IMR-90 (cell line): ENCODE data around the gene ADCY1. TPM values are rescaled to one million over a fixed set of nuclear protein-coding genes. Genes with fewer than 3 reads are reported as not detected.

Source experiments
- ATAC-seq: fragments of 200-7000 bp; cut with Tn5 transposase; 2 replicates; pipeline ENCODE4 v1.9.1; 2020; ENCODE audit warnings: low read depth, mild to moderate bottlenecking, moderate library complexity
- BruUV-seq: library from RNA; stranded (reverse); fragments of 400-500 nt; replicated peaks from 2 replicates; lab custom pipeline; 2021; lab: Mats Ljungman, UMichigan
- CTCF ChIA-PET: fragments of 300-600 bp; formaldehyde crosslinking; extraction: SDS; loops from one replicate; lab custom pipeline; 2021; ENCODE audit warnings: antibody characterized with exemption; lab: Yijun Ruan, JAX
- POLR2A ChIA-PET: fragments of 300-600 bp; sonication (Branson Sonifier 250); formaldehyde crosslinking; loops from one replicate; lab custom pipeline; 2022; ENCODE audit warnings: antibody characterized with exemption; ENCODE audit not compliant: unreplicated experiment; lab: Charles Lee
- DNase-seq: peaks from one replicate; pipeline ENCODE4 v3.0.0; 2013
- H2AFZ ChIP-seq: replicated peaks from 2 replicates; pipeline ENCODE3; 2013; ENCODE audit warnings: low read length, mild to moderate bottlenecking; ENCODE audit not compliant: poor library complexity
- H2AK5ac ChIP-seq: 2 replicates; pipeline ENCODE4 v1.6.1; 2013; ENCODE audit warnings: low read depth, low read length, inconsistent platforms
- H2AK9ac ChIP-seq: replicated peaks from 2 replicates; pipeline ENCODE3; 2013; ENCODE audit warnings: mild to moderate bottlenecking, low read depth, low read length, moderate library complexity; ENCODE audit not compliant: poor library complexity
- H2BK120ac ChIP-seq: 2 replicates; pipeline ENCODE4 v1.6.1; 2013; ENCODE audit warnings: low read depth, low read length, inconsistent platforms
- H2BK15ac ChIP-seq: 3 replicates; pipeline ENCODE4 v1.6.1; 2013; ENCODE audit warnings: low read depth, low read length, inconsistent platforms
- H2BK20ac ChIP-seq: 2 replicates; pipeline ENCODE4 v1.6.1; 2013; ENCODE audit warnings: low read depth, mild to moderate bottlenecking, inconsistent platforms, low read length, moderate library complexity
- H2BK5ac ChIP-seq: 2 replicates; pipeline ENCODE4 v1.6.1; 2013; ENCODE audit warnings: mild to moderate bottlenecking, low read depth, low read length, inconsistent platforms; ENCODE audit not compliant: poor library complexity, severe bottlenecking
- H3K14ac ChIP-seq: replicated peaks from 2 replicates; pipeline ENCODE4 v1.6.1; 2013; ENCODE audit warnings: low read depth, low read length, inconsistent platforms
- H3K18ac ChIP-seq: 2 replicates; pipeline ENCODE4 v1.6.1; 2013; ENCODE audit warnings: low read depth, low read length, control low read depth
- H3K23ac ChIP-seq: 2 replicates; pipeline ENCODE4 v1.6.1; 2013; ENCODE audit warnings: low read depth, low read length, inconsistent platforms
- H3K27ac ChIP-seq: 2 replicates; pipeline ENCODE4 v1.5.1; 2013; ENCODE audit warnings: mild to moderate bottlenecking, control low read depth, low read length; ENCODE audit not compliant: insufficient read depth
- H3K27me3 ChIP-seq: 2 replicates; pipeline ENCODE4 v1.6.1; 2013; ENCODE audit warnings: low read length; ENCODE audit not compliant: control insufficient read depth, insufficient read depth
- H3K36me3 ChIP-seq: 2 replicates; pipeline ENCODE4 v1.6.1; 2013; ENCODE audit warnings: low read length, mixed read lengths; ENCODE audit not compliant: control insufficient read depth, insufficient read depth
- H3K4ac ChIP-seq: 2 replicates; pipeline ENCODE4 v1.6.1; 2013; ENCODE audit warnings: low read depth, low read length, inconsistent platforms
- H3K4me1 ChIP-seq: 2 replicates; pipeline ENCODE4 v1.6.1; 2013; ENCODE audit warnings: low read length, mixed read lengths; ENCODE audit not compliant: control insufficient read depth, insufficient read depth
- H3K4me2 ChIP-seq: 2 replicates; pipeline ENCODE4 v1.6.1; 2013; ENCODE audit warnings: low read depth, mild to moderate bottlenecking, control low read depth, low read length, moderate library complexity
- H3K4me3 ChIP-seq: 2 replicates; pipeline ENCODE4 v1.5.1; 2013; ENCODE audit warnings: low read depth, mild to moderate bottlenecking, control low read depth, low read length, moderate library complexity; ENCODE audit not compliant: insufficient read depth
- H3K56ac ChIP-seq: 2 replicates; pipeline ENCODE4 v1.6.1; 2013; ENCODE audit warnings: low read length, inconsistent platforms; ENCODE audit not compliant: insufficient read depth; ENCODE audit errors: extremely low read depth
- H3K79me1 ChIP-seq, 2 experiments: 2 replicates each; pipeline ENCODE4 v1.6.1; 2013; ENCODE audit warnings: low read length in 2 of 2, inconsistent platforms in 1 of 2, low read depth in 1 of 2
- H3K9ac ChIP-seq: 2 replicates; pipeline ENCODE4 v1.6.1; 2013; ENCODE audit warnings: low read depth, low read length, control low read depth
- H3K9me1 ChIP-seq: 2 replicates; pipeline ENCODE4 v1.6.1; 2013; ENCODE audit warnings: low read length, inconsistent platforms; ENCODE audit not compliant: insufficient read depth
- H3K9me3 ChIP-seq: 2 replicates; pipeline ENCODE4 v1.6.1; 2013; ENCODE audit warnings: low read length; ENCODE audit not compliant: control insufficient read depth, insufficient read depth
- H4K20me1 ChIP-seq: 2 replicates; pipeline ENCODE4 v1.6.1; 2013; ENCODE audit warnings: low read length, inconsistent platforms; ENCODE audit not compliant: insufficient read depth
- H4K5ac ChIP-seq: 2 replicates; pipeline ENCODE4 v1.6.1; 2013; ENCODE audit warnings: mild to moderate bottlenecking, low read depth, low read length, control low read depth
- H4K8ac ChIP-seq, 2 experiments: 2 replicates each; pipeline ENCODE4 v1.6.1; 2013; ENCODE audit warnings: low read depth in 2 of 2, low read length in 2 of 2, control low read depth in 1 of 2, inconsistent platforms in 1 of 2
- H4K91ac ChIP-seq: 2 replicates; pipeline ENCODE4 v1.6.1; 2013; ENCODE audit warnings: low read depth, low read length, inconsistent platforms; ENCODE audit not compliant: insufficient read depth
- CEBPB ChIP-seq: IDR thresholded peaks from 2 replicates; pipeline ENCODE4 v1.6.1; 2012; ENCODE audit warnings: low read depth, low read length, improper control_type of control experiment
- CHD1 ChIP-seq: IDR thresholded peaks from 2 replicates; pipeline ENCODE4 v1.6.1; 2012; ENCODE audit warnings: low read depth, low read length, improper control_type of control experiment
- CTCF ChIP-seq: conservative IDR thresholded peaks from 2 replicates; pipeline ENCODE4 v1.5.1; 2012; ENCODE audit warnings: mild to moderate bottlenecking, low read depth, low read length, improper control_type of control experiment
- FOS ChIP-seq: fragments of 150-350 bp; IDR thresholded peaks from 2 replicates; pipeline ENCODE4 v1.6.1; 2016; ENCODE audit warnings: low read depth, low read length
- MAFK ChIP-seq: IDR thresholded peaks from 2 replicates; pipeline ENCODE4 v1.6.1; 2012; ENCODE audit warnings: low read depth, low read length, improper control_type of control experiment
- MXI1 ChIP-seq: IDR thresholded peaks from 2 replicates; pipeline ENCODE4 v1.6.1; 2012; ENCODE audit warnings: low read depth, mild to moderate bottlenecking, low read length, moderate library complexity, borderline replicate concordance
- NFE2L2 ChIP-seq: fragments of 150-350 bp; IDR thresholded peaks from 2 replicates; pipeline ENCODE4 v1.6.1; 2016; ENCODE audit warnings: low read depth, mild to moderate bottlenecking, low read length
- POLR2A ChIP-seq: IDR thresholded peaks from 2 replicates; pipeline ENCODE4 v1.6.1; 2012; ENCODE audit warnings: mild to moderate bottlenecking, low read depth, low read length
- RAD21 ChIP-seq: IDR thresholded peaks from 2 replicates; pipeline ENCODE4 v1.6.1; 2012; ENCODE audit warnings: low read length, improper control_type of control experiment
- RCOR1 ChIP-seq: IDR thresholded peaks from 2 replicates; pipeline ENCODE4 v1.6.1; 2012; ENCODE audit warnings: mild to moderate bottlenecking, low read length, improper control_type of control experiment; ENCODE audit not compliant: insufficient replicate concordance
- RFX5 ChIP-seq: IDR thresholded peaks from 2 replicates; pipeline ENCODE4 v1.8.0; 2012; ENCODE audit warnings: low read depth, mild to moderate bottlenecking, low read length, moderate library complexity
- SMC3 ChIP-seq: fragments of 150-350 bp; IDR thresholded peaks from 2 replicates; pipeline ENCODE4 v1.6.1; 2016; ENCODE audit warnings: low read depth, mild to moderate bottlenecking, antibody characterized with exemption, low read length, moderate library complexity
- USF2 ChIP-seq: fragments of 150-350 bp; IDR thresholded peaks from 2 replicates; pipeline ENCODE4 v1.6.1; 2017; ENCODE audit warnings: mild to moderate bottlenecking, antibody characterized with exemption, low read length, low read depth
- dilution Hi-C: fragments of 300-500 bp; cut with HindIII; formaldehyde crosslinking; loops from one replicate; pipeline ENCODE4 v1.14.3; 2018; ENCODE audit warnings: low sequenced_read_pairs; ENCODE audit not compliant: unreplicated experiment
- in situ Hi-C: fragments of 300-500 bp; cut with MboI; formaldehyde crosslinking; loops from 3 replicates; pipeline ENCODE4 v1.14.3; 2019; ENCODE audit warnings: low sequenced_read_pairs, inconsistent platforms, mixed read lengths
- intact Hi-C: fragments of 100-400 bp; cut with micrococcal nuclease; formaldehyde crosslinking; loops from 2 replicates; pipeline ENCODE4 v1.10.0; 2022
- polyA plus RNA-seq, 3 experiments: library from polyadenylated mRNA; depleted of rRNA; stranded (reverse); fragments of >200 nt; gene quantifications; 2 replicates each; pipeline ENCODE4 v1.2.3, GENCODE V29; 2012; ENCODE audit warnings: low replicate concordance in 1 of 3
- total RNA-seq: library from RNA; depleted of rRNA; stranded (reverse); fragments of >200 nt; gene quantifications from 2 replicates; pipeline ENCODE4 v1.2.3, GENCODE V29; 2012

ADCY1 gene
- total and polyA plus RNA-seq, 2 of the 4 experiments (the other 2 are of a cell fraction) = 0.18 to 0.24 TPM

GRCh38 chr7:45525057-45525456 is 49.1 kb upstream of the ADCY1 start:
- Histone ChIP-seq H3K36me3 (no peaks in the 10 kb centered on the region), H3K79me1 (no peaks in the 10 kb centered on the region), H3K56ac (no peak overlapping the region), H3K14ac (no peak overlapping the region), H3K4me2 (no peak overlapping the region), H3K9me3 (no peaks in the 10 kb centered on the region), H3K9ac (no peak overlapping the region), H3K4ac (no peak overlapping the region), H2AK5ac (no peak overlapping the region), H3K18ac (no peak overlapping the region), H2BK20ac (no peak overlapping the region), H3K4me3 (no peak overlapping the region), H2BK120ac (no peak overlapping the region), H4K8ac (no peak overlapping the region), H2BK5ac (no peak overlapping the region), H2BK15ac (no peak overlapping the region), H2AK9ac (no peak overlapping the region), H3K27ac (no peak overlapping the region), H4K91ac (no peak overlapping the region), H4K20me1 (no peaks in the 10 kb centered on the region), H3K23ac (no peak overlapping the region), H3K9me1 (no peaks in the 10 kb centered on the region), H3K27me3 (no peaks in the 10 kb centered on the region), H4K5ac (no peak overlapping the region), H2AFZ (no peak overlapping the region), H3K4me1 (no peaks in the 10 kb centered on the region)
- no peak for TF ChIP-seq SMC3
- TF ChIP-seq RFX5 = no peak
- no peak for TF ChIP-seq USF2
- no peak for TF ChIP-seq CHD1
- no peak for TF ChIP-seq RCOR1
- TF ChIP-seq CEBPB = no peak
- no peak for TF ChIP-seq POLR2A
- TF ChIP-seq MAFK = no peak
- no peak for TF ChIP-seq CTCF
- no peak for TF ChIP-seq RAD21
- no peak for TF ChIP-seq MXI1
- TF ChIP-seq FOS = no peak
- no peak for TF ChIP-seq NFE2L2
- DNase-seq (no peak), ATAC-seq (no peak)
- intact Hi-C loops (no loop called here), in situ Hi-C loops (no loop called here), dilution Hi-C loops (no loop called here)
- BruUV-seq = no TSS peak
- ChIA-PET CTCF (no interaction called here), POLR2A (no interaction called here)
